Endodermal cell (in vitro differentiated cells): ENCODE data around the gene PM20D2. TPM values are rescaled to one million over a fixed set of nuclear protein-coding genes. Genes with fewer than 3 reads are reported as not detected.

Source experiments
- DNase-seq: peaks from one replicate; pipeline ENCODE4 v3.0.0-alpha.2; 2017
- H3K27ac ChIP-seq: 2 replicates; pipeline ENCODE4 v1.5.1; 2013; ENCODE audit warnings: mild to moderate bottlenecking, low read depth, low read length, moderate library complexity
- H3K27me3 ChIP-seq: 2 replicates; pipeline ENCODE4 v1.6.1; 2013; ENCODE audit warnings: mild to moderate bottlenecking, low read length, moderate library complexity; ENCODE audit not compliant: insufficient read depth, control insufficient read depth, poor library complexity, severe bottlenecking
- H3K36me3 ChIP-seq: 2 replicates; pipeline ENCODE4 v1.7.0; 2013; ENCODE audit warnings: mild to moderate bottlenecking, low read length, moderate library complexity; ENCODE audit not compliant: control insufficient read depth, insufficient read depth
- H3K4me1 ChIP-seq: one replicate; pipeline ENCODE4 v1.7.0; 2013; ENCODE audit warnings: low read length; ENCODE audit not compliant: control insufficient read depth, insufficient read depth
- H3K4me3 ChIP-seq: 2 replicates; pipeline ENCODE4 v1.5.1; 2013; ENCODE audit warnings: mild to moderate bottlenecking, low read length, moderate library complexity
- H3K9ac ChIP-seq: 2 replicates; pipeline ENCODE4 v1.6.1; 2013; ENCODE audit warnings: mild to moderate bottlenecking, low read length, moderate library complexity; ENCODE audit not compliant: poor library complexity, severe bottlenecking; ENCODE audit errors: extremely low read depth
- H3K9me3 ChIP-seq: 2 replicates; pipeline ENCODE4 v1.6.1; 2013; ENCODE audit warnings: mild to moderate bottlenecking, low read length, moderate library complexity; ENCODE audit not compliant: control insufficient read depth
- H3K27ac Mint-ChIP-seq: 2 replicates; pipeline ENCODE4 v1.8.0; 2020; ENCODE audit warnings: mixed read lengths
- H3K27me3 Mint-ChIP-seq: 2 replicates; pipeline ENCODE4 v1.8.0; 2021; ENCODE audit warnings: mild to moderate bottlenecking, mixed read lengths; ENCODE audit not compliant: insufficient read depth
- H3K36me3 Mint-ChIP-seq: 2 replicates; pipeline ENCODE4 v1.8.0; 2020; ENCODE audit warnings: low read depth, mixed read lengths
- H3K4me1 Mint-ChIP-seq: 2 replicates; pipeline ENCODE4 v1.8.0; 2020; ENCODE audit warnings: mixed read lengths
- H3K4me3 Mint-ChIP-seq: 2 replicates; pipeline ENCODE4 v1.8.0; 2020; ENCODE audit warnings: mild to moderate bottlenecking, moderate library complexity, mixed read lengths
- H3K9me3 Mint-ChIP-seq: 2 replicates; pipeline ENCODE4 v1.8.0; 2020; ENCODE audit warnings: mild to moderate bottlenecking, mixed read lengths
- WGBS, 2 experiments: methylation state at CpG; one replicate each; pipeline versions ENCODE4 v1.1.5 to v1.1.7; 2013; ENCODE audit warnings: missing lambda C conversion rate in 2 of 2, mixed read lengths in 1 of 2; ENCODE audit not compliant: insufficient coverage in 1 of 2, insufficient read length in 1 of 2; 5-methylcytosine and 5-hydroxymethylcytosine counted together
- total RNA-seq, 2 donors: library from RNA; stranded (reverse); fragmentation: NEBNext Ultra II Directional in 1 of 2; extraction: Animal tissue kit (Norgen Biotek cat#: 25700) in 1 of 2; gene quantifications; 2 replicates in 1 of 2; 3 replicates in 1 of 2; pipeline ENCODE4 v1.2.1, GENCODE V29; 2021
- TF ChIP-seq, protein P1 (sequence below): fragments of 200-600 bp; sonication (generic); conservative IDR thresholded peaks from 2 replicates; pipeline ENCODE4 v1.5.0; 2021; ENCODE audit warnings: antibody characterized with exemption, mild to moderate bottlenecking

PM20D2 gene
- total RNA-seq, 2 donors from 2014 or later: 5.1 to 8.5 TPM

DNA sequence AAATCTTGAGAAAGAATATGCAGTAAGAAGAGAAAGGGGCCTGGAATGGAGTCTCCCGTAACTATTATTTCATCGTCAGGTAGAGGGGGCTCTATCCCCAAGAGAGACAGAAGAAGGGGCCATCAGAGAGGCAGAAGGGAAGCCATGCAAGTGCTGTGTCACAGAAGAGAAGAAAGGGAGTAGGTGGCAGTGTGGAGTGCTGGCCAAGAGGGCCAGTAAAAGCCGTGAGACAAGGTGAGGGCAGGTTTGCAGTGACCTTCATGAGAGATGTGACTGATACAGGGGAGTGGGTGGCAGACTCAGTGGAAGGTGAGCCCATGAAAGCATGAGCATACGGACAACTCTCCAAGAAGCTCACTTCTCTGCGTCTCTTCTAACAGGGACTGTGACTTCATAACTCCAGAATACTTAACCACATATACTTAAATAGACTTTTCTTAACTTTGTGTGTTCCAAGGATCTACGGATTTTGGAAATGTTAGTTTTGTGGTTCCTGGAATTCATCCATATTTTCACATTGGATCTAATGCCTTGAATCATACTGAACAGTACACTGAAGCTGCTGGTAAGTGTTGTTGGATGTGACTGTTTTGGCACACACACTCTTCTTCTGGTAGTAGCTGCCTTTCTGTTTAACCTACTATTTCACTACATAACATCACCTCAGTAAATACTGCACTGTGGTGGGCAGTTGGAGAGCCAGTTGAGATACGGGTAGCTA, 15.6 kb downstream of the PM20D2 start:
- H3K9ac ChIP-seq: no peak overlapping the region
- no peaks in the 10 kb centered on the region for H3K36me3 Mint-ChIP-seq
- peak; percentile 76 for DNase-seq
- H3K4me1 Mint-ChIP-seq: no peaks in the 10 kb centered on the region
- no peaks in the 10 kb centered on the region for H3K27me3 ChIP-seq
- TF ChIP-seq, protein P1, sequence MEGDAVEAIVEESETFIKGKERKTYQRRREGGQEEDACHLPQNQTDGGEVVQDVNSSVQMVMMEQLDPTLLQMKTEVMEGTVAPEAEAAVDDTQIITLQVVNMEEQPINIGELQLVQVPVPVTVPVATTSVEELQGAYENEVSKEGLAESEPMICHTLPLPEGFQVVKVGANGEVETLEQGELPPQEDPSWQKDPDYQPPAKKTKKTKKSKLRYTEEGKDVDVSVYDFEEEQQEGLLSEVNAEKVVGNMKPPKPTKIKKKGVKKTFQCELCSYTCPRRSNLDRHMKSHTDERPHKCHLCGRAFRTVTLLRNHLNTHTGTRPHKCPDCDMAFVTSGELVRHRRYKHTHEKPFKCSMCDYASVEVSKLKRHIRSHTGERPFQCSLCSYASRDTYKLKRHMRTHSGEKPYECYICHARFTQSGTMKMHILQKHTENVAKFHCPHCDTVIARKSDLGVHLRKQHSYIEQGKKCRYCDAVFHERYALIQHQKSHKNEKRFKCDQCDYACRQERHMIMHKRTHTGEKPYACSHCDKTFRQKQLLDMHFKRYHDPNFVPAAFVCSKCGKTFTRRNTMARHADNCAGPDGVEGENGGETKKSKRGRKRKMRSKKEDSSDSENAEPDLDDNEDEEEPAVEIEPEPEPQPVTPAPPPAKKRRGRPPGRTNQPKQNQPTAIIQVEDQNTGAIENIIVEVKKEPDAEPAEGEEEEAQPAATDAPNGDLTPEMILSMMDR: peak; percentile 68
- 79 to 81% methylated on average over 3 to 7 of the region's 7 CpGs for WGBS, 2 experiments
- H3K36me3 ChIP-seq: no peaks in the 10 kb centered on the region
- H3K9me3 ChIP-seq: no peaks in the 10 kb centered on the region
- H3K4me3 ChIP-seq: no peak overlapping the region
- no peak overlapping the region for H3K4me3 Mint-ChIP-seq
- no peaks in the 10 kb centered on the region for H3K9me3 Mint-ChIP-seq
- H3K27ac Mint-ChIP-seq: no peak overlapping the region
- H3K27ac ChIP-seq: no peak overlapping the region
- no peaks in the 10 kb centered on the region for H3K27me3 Mint-ChIP-seq
- H3K4me1 ChIP-seq: no peaks in the 10 kb centered on the region

GRCh38 chr6:89162047-89162371, 16.2 kb downstream of the PM20D2 start:
- Mint-ChIP-seq H3K36me3 (no peaks in the 10 kb centered on the region), H3K27ac (no peak overlapping the region), H3K9me3 (no peaks in the 10 kb centered on the region), H3K4me1 (no peaks in the 10 kb centered on the region), H3K4me3 (no peak overlapping the region), H3K27me3 (no peaks in the 10 kb centered on the region)
- H3K9ac ChIP-seq: no peak overlapping the region
- no peak overlapping the region for H3K4me3 ChIP-seq
- no peaks in the 10 kb centered on the region for H3K27me3 ChIP-seq
- TF ChIP-seq, protein P1: no peak
- no peak for DNase-seq
- no peak overlapping the region for H3K27ac ChIP-seq
- no peaks in the 10 kb centered on the region for H3K9me3 ChIP-seq
- H3K36me3 ChIP-seq: no peaks in the 10 kb centered on the region
- WGBS, 2 experiments: 100% methylated on average over 2 to 4 of the region's 4 CpGs
- no peaks in the 10 kb centered on the region for H3K4me1 ChIP-seq

DNA sequence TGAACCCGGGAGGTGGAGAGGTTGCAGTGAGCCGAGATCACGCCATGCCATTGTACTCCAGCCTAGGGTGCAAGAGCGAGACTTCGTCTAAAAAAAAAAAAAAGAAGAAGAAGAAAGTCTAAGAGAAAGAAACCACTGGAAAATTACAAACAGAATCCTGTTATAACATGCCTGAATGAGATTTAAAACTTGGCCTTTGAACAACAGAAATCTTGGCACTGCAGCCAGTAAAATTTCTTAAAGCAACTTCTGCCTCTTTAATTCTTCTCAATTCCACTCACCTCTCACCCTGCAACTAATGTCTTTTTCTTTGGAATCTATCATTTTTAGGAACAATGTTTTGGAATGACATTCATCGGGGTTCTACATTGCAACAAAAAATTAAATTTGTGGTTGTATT, 26.3 kb downstream of the PM20D2 start:
- no peaks in the 10 kb centered on the region for H3K9me3 Mint-ChIP-seq
- Histone ChIP-seq H3K4me1 (no peaks in the 10 kb centered on the region), H3K27ac (no peak overlapping the region), H3K36me3 (no peaks in the 10 kb centered on the region), H3K4me3 (no peak overlapping the region), H3K27me3 (no peaks in the 10 kb centered on the region), H3K9me3 (no peaks in the 10 kb centered on the region), H3K9ac (no peak overlapping the region)
- no peak for DNase-seq
- no peak overlapping the region for H3K4me3 Mint-ChIP-seq
- H3K4me1 Mint-ChIP-seq: no peaks in the 10 kb centered on the region
- WGBS, 2 experiments: 79 to 83% methylated on average over 3 to 6 of the region's 6 CpGs
- TF ChIP-seq, protein P1: no peak
- H3K36me3 Mint-ChIP-seq: no peaks in the 10 kb centered on the region
- H3K27me3 Mint-ChIP-seq: no peaks in the 10 kb centered on the region
- H3K27ac Mint-ChIP-seq: no peak overlapping the region
